Lung (tissue), 12 donors: Measurements from ENCODE around the gene HIVEP1. TPM values are rescaled to one million over a fixed set of nuclear protein-coding genes. Genes with fewer than 3 reads are reported as not detected.
A peak's percentile ranks its signal among the peaks of the same experiment; 100 is the strongest.

Experiments
- ATAC-seq: fragments of 200-7000 bp; cut with Tn5 transposase; one replicate; pipeline ENCODE4 v1.9.1; 2020; ENCODE audit warnings: moderate number of reproducible peaks; ENCODE audit not compliant: insufficient read depth, low FRiP score
- DNase-seq, 3 donors: peaks; one replicate each; pipeline ENCODE4 v3.0.0-alpha.2; 2013 to 2017
- H3K27ac ChIP-seq, 2 donors: one replicate each; pipeline ENCODE4 v1.5.1; 2013; ENCODE audit warnings: mild to moderate bottlenecking in 2 of 2, moderate library complexity in 2 of 2, control low read depth in 1 of 2, inconsistent platforms in 1 of 2, low read depth in 1 of 2, low read length in 1 of 2
- H3K27me3 ChIP-seq, 3 donors: one replicate each; pipeline ENCODE4 v1.5.1; 2013; ENCODE audit warnings: low read length in 2 of 3; ENCODE audit not compliant: control insufficient read depth in 3 of 3, insufficient read depth in 3 of 3
- H3K36me3 ChIP-seq, 4 donors: one replicate each; pipeline ENCODE4 v1.5.1; 2013; ENCODE audit warnings: low read length in 4 of 4, mild to moderate bottlenecking in 1 of 4, moderate library complexity in 1 of 4; ENCODE audit not compliant: control insufficient read depth in 4 of 4, insufficient read depth in 4 of 4
- H3K4me1 ChIP-seq, 5 donors: one replicate each; pipeline ENCODE4 v1.5.1; 2013; ENCODE audit warnings: low read length in 5 of 5, mild to moderate bottlenecking in 2 of 5, moderate library complexity in 1 of 5; ENCODE audit not compliant: control insufficient read depth in 5 of 5, insufficient read depth in 5 of 5
- H3K4me3 ChIP-seq: one replicate; pipeline ENCODE4 v1.5.1; 2013; ENCODE audit warnings: mild to moderate bottlenecking, control low read depth, moderate library complexity
- H3K9ac ChIP-seq, 2 donors: one replicate each; pipeline ENCODE4 v1.5.1; 2013; ENCODE audit warnings: low read length in 2 of 2, control low read depth in 1 of 2; ENCODE audit not compliant: insufficient read depth in 1 of 2
- H3K9me3 ChIP-seq, 4 donors: one replicate each; pipeline ENCODE4 v1.5.1; 2013; ENCODE audit warnings: low read length in 3 of 4, mild to moderate bottlenecking in 1 of 4, moderate library complexity in 1 of 4; ENCODE audit not compliant: control insufficient read depth in 4 of 4, insufficient read depth in 3 of 4
- CTCF ChIP-seq: IDR thresholded peaks from 2 replicates; pipeline ENCODE4 v1.5.1; 2012; ENCODE audit warnings: mild to moderate bottlenecking; ENCODE audit errors: control extremely low read depth, extremely low read depth
- WGBS, 2 donors: extraction: QIAGEN DNeasy Blood & Tissue Kit; methylation state at CpG; one replicate each; pipeline ENCODE4 v1.1.7; 2013; 5-methylcytosine and 5-hydroxymethylcytosine counted together
- polyA plus RNA-seq, 2 donors: library from polyadenylated mRNA; stranded (reverse); fragments of 200-250 nt; gene quantifications; one replicate each; pipeline ENCODE4 v1.2.1, GENCODE V29; 2013
- total RNA-seq, 2 donors: library from RNA; depleted of rRNA in 1 of 2; stranded (reverse); fragments of >200 nt in 1 of 2; gene quantifications; one replicate each; pipeline ENCODE4 v1.2.1, GENCODE V29; 2014 to 2021
- donor health status: control.
- donor health status: control.
- donor health status: Bipolar disorder and iron deficiency.
- donor health status: healthy.
- donor health status: DM: yes; HTN: yes; CAD: no.

Gene HIVEP1
- total and polyA plus RNA-seq, 4 donors, result 3.1 to 49.6 (median 20.5) TPM

GRCh38 chr6:12078014-12078413, 65.9 kb downstream of the HIVEP1 start:
- Histone ChIP-seq H3K36me3 (no peaks in the 10 kb centered on the region), H3K9me3 (no peaks in the 10 kb centered on the region), H3K4me1 (peaks cover 0 to 8% (median 4%) of the 10 kb centered on the region in 5 donors), H3K27ac (no peak overlapping the region), H3K4me3 (no peak overlapping the region), H3K27me3 (no peaks in the 10 kb centered on the region), H3K9ac (no peak overlapping the region)
- WGBS, 2 donors, result 95 to 99% methylated on average over 5 of the region's 5 CpGs
- ATAC-seq (no peak), DNase-seq (no peak)
- no peak for TF ChIP-seq CTCF

GRCh38 chr6:12081771-12082170, 69.7 kb downstream of the HIVEP1 start:
- 41 to 52% methylated on average over 2 of the region's 2 CpGs for WGBS, 2 donors
- H3K4me3 ChIP-seq, result no peak overlapping the region
- no peaks in the 10 kb centered on the region for H3K9me3 ChIP-seq
- ATAC-seq (no peak), DNase-seq (no peak)
- no peak overlapping the region for H3K27ac ChIP-seq
- no peak for TF ChIP-seq CTCF
- H3K9ac ChIP-seq, result no peak overlapping the region
- H3K36me3 ChIP-seq, result no peaks in the 10 kb centered on the region
- H3K27me3 ChIP-seq, result no peaks in the 10 kb centered on the region
- H3K4me1 ChIP-seq, result peaks cover 0 to 17% (median 6%) of the 10 kb centered on the region in 5 donors

- H3K9me3 ChIP-seq, result no peaks in the 10 kb centered on the region
- peaks cover 0 to 17% (median 6%) of the 10 kb centered on the region in 5 donors for H3K4me1 ChIP-seq
- no peaks in the 10 kb centered on the region for H3K36me3 ChIP-seq
- 96 to 98% methylated on average over 3 of the region's 3 CpGs for WGBS, 2 donors
- no peak for ATAC-seq
- H3K27ac ChIP-seq, result no peak overlapping the region
- no peak overlapping the region for H3K9ac ChIP-seq
- TF ChIP-seq CTCF, result no peak
- H3K27me3 ChIP-seq, result no peaks in the 10 kb centered on the region
- H3K4me3 ChIP-seq, result no peak overlapping the region
- DNase-seq, result no peak
Measured at GRCh38 chr6:12082368-12082767, 70.3 kb downstream of the HIVEP1 start.

GRCh38 chr6:12083302-12083701, 71.2 kb downstream of the HIVEP1 start:
- Histone ChIP-seq H3K27me3 (no peaks in the 10 kb centered on the region), H3K9ac (no peak overlapping the region), H3K9me3 (no peaks in the 10 kb centered on the region), H3K27ac (no peak overlapping the region), H3K4me3 (no peak overlapping the region), H3K36me3 (no peaks in the 10 kb centered on the region), H3K4me1 (peaks cover 0 to 17% (median 8%) of the 10 kb centered on the region in 5 donors)
- ATAC-seq (no peak), DNase-seq (peak in 2 of 3 donors; percentile 47 to 51)
- TF ChIP-seq CTCF, result no peak
- 57 to 88% methylated on average over 2 of the region's 2 CpGs for WGBS, 2 donors
